ENCODE data around the gene PCK2. TPM values are rescaled to one million over a fixed set of nuclear protein-coding genes. Genes with fewer than 3 reads are reported as not detected.

The PCK2 gene
- polyA plus RNA-seq, 1 donor from 2014 or later, result 1.2 TPM

GRCh38 chr14:24063263-24063836 lies 30.8 kb upstream of the PCK2 start:
- Histone ChIP-seq H3K9me2 (ENCODE audit: insufficient read depth, low read length) (no peaks in the 10 kb centered on the region), H3K36me3 (ENCODE audit: insufficient read depth, low read length) (no peaks in the 10 kb centered on the region), H3K27ac (ENCODE audit: low read length) (no peak overlapping the region), H2AFZ (ENCODE audit: low read depth, low read length) (no peak overlapping the region), H3F3A (ENCODE audit: insufficient read depth, low read length, poor library complexity, severe bottlenecking) (no peaks in the 10 kb centered on the region), H3K79me2 (replicated peaks; ENCODE audit: insufficient read depth, low read length) (no peaks in the 10 kb centered on the region), H4K20me1 (ENCODE audit: insufficient read depth) (no peaks in the 10 kb centered on the region), H3K4me2 (ENCODE audit: low read length) (no peak overlapping the region), H3K9me3 (ENCODE audit: low read length) (no peaks in the 10 kb centered on the region), H3K9ac (ENCODE audit: low read length) (no peak overlapping the region), H3K4me3 (ENCODE audit: low read length) (no peak overlapping the region), H3K27me3 (ENCODE audit: insufficient read depth, low read depth, low read length) (no peaks in the 10 kb centered on the region)
- no peak for TF ChIP-seq RAD21 (conservative IDR thresholded peaks at IDR 0.05)
- no peak for TF ChIP-seq POLR2AphosphoS5 (IDR thresholded peaks at IDR 0.05)
- no peak for TF ChIP-seq TAF1 (IDR thresholded peaks at IDR 0.05; ENCODE audit: low read depth)
- no peak for TF ChIP-seq REST (IDR thresholded peaks at IDR 0.05; ENCODE audit: borderline replicate concordance)
- TF ChIP-seq, protein P1, sequence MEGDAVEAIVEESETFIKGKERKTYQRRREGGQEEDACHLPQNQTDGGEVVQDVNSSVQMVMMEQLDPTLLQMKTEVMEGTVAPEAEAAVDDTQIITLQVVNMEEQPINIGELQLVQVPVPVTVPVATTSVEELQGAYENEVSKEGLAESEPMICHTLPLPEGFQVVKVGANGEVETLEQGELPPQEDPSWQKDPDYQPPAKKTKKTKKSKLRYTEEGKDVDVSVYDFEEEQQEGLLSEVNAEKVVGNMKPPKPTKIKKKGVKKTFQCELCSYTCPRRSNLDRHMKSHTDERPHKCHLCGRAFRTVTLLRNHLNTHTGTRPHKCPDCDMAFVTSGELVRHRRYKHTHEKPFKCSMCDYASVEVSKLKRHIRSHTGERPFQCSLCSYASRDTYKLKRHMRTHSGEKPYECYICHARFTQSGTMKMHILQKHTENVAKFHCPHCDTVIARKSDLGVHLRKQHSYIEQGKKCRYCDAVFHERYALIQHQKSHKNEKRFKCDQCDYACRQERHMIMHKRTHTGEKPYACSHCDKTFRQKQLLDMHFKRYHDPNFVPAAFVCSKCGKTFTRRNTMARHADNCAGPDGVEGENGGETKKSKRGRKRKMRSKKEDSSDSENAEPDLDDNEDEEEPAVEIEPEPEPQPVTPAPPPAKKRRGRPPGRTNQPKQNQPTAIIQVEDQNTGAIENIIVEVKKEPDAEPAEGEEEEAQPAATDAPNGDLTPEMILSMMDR (IDR thresholded peaks at IDR 0.05; ENCODE audit: poor library complexity, severe bottlenecking), result no peak

- Histone ChIP-seq H3K9ac (ENCODE audit: low read length) (no peak overlapping the region), H2AFZ (ENCODE audit: low read depth, low read length) (no peak overlapping the region), H3K4me3 (ENCODE audit: low read length) (no peak overlapping the region), H3K4me2 (ENCODE audit: low read length) (no peak overlapping the region), H3K9me3 (ENCODE audit: low read length) (no peaks in the 10 kb centered on the region), H3F3A (ENCODE audit: insufficient read depth, low read length, poor library complexity, severe bottlenecking) (no peaks in the 10 kb centered on the region), H3K79me2 (replicated peaks; ENCODE audit: insufficient read depth, low read length) (no peaks in the 10 kb centered on the region), H3K27me3 (ENCODE audit: insufficient read depth, low read depth, low read length) (no peaks in the 10 kb centered on the region), H4K20me1 (ENCODE audit: insufficient read depth) (no peaks in the 10 kb centered on the region), H3K36me3 (ENCODE audit: insufficient read depth, low read length) (no peaks in the 10 kb centered on the region), H3K9me2 (ENCODE audit: insufficient read depth, low read length) (no peaks in the 10 kb centered on the region), H3K27ac (ENCODE audit: low read length) (no peak overlapping the region)
- TF ChIP-seq EP300 (conservative IDR thresholded peaks at IDR 0.05; ENCODE audit: poor library complexity, severe bottlenecking), result no peak
- TF ChIP-seq, protein P1 (IDR thresholded peaks at IDR 0.05; ENCODE audit: poor library complexity, severe bottlenecking), result no peak
- no peak for TF ChIP-seq POLR2AphosphoS5 (IDR thresholded peaks at IDR 0.05)
- TF ChIP-seq EZH2 (IDR thresholded peaks at IDR 0.05; ENCODE audit: borderline replicate concordance, insufficient read depth, low read length, poor library complexity, severe bottlenecking), result no peak
- no peak for TF ChIP-seq REST (IDR thresholded peaks at IDR 0.05; ENCODE audit: borderline replicate concordance)
- TF ChIP-seq SMC3 (conservative IDR thresholded peaks at IDR 0.05; ENCODE audit: poor library complexity), result no peak
- TF ChIP-seq RAD21 (conservative IDR thresholded peaks at IDR 0.05), result no peak
- TF ChIP-seq MXI1 (conservative IDR thresholded peaks at IDR 0.05; ENCODE audit: poor library complexity, severe bottlenecking), result no peak
- no peak for TF ChIP-seq TAF1 (IDR thresholded peaks at IDR 0.05; ENCODE audit: low read depth)
These were observed 29.9 kb upstream of the PCK2 start for GRCh38 chr14:24064091-24064795.

Data from neural cell (in vitro differentiated cells).